HG03025 (cell line): Measurements from ENCODE around the gene NPR2.

Experiments
- ATAC-seq: cut with Tn5 transposase; IDR thresholded peaks from one replicate; pipeline ENCODE4 v1.9.1; 2021; ENCODE audit warnings: mild to moderate bottlenecking, moderate library complexity; ENCODE audit not compliant: unreplicated experiment, low FRiP score

Gene NPR2

DNA sequence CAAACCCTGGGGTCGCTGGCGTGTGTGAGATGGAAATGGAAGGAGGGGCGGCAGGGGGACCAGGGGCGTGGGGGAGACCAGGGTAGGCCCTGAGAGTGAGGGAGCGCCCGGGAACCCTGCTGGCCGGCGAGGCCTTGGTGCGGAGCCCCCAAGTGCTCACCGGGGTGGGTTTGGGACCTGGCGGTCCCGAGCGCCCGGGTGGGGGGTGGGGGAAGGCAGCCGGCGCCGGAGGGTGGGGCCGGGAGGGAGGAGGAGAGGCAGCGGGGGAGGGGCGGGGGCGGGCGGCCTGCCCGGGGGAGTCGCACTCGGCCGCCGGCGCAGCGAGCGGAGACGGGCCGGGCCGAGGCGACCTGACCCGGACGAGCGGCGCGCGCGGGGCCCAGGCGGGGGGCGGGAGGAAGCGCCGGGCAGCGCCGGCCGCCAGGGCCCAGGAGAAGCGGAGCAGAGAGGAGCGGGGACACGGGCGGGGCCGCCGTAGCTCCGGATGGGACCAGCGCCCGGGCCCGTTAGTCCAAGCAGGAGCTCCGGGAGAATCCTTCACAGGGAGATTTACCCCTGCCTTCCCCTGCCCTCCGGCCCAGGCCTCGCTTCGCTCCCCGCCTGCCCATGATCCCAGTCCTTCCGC is at the start of gene NPR2:
Gene NPR2 (plus strand): TSS at position 295 of the 625 bp plus-strand sequence. CDS start 818 bp downstream, outside the sequence.
- no peak for ATAC-seq

- ATAC-seq = no peak
These were observed 49.7 kb upstream of the NPR2 start for GRCh38 chr9:35741740-35742139.

DNA sequence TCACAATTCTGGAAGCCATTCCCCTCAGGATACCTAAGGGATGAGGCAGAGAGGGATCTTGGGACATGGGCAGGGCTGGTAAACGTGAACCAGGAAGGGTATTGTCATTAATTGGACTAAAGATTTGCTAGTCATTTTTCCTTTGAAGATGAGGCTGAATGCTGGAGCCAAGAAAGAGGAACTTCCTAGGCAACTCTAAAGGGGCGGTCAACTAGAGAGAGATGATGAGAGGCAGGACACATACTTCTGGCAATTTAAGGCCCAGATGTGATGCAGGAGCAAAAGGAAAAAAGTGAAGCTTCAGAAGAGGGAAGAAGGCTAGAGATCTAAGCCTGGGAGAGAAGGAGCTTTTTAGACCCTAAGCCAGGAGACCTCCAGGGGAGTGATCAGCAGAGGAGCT is 47.9 kb upstream of the NPR2 start:
- ATAC-seq = no peak

DNA sequence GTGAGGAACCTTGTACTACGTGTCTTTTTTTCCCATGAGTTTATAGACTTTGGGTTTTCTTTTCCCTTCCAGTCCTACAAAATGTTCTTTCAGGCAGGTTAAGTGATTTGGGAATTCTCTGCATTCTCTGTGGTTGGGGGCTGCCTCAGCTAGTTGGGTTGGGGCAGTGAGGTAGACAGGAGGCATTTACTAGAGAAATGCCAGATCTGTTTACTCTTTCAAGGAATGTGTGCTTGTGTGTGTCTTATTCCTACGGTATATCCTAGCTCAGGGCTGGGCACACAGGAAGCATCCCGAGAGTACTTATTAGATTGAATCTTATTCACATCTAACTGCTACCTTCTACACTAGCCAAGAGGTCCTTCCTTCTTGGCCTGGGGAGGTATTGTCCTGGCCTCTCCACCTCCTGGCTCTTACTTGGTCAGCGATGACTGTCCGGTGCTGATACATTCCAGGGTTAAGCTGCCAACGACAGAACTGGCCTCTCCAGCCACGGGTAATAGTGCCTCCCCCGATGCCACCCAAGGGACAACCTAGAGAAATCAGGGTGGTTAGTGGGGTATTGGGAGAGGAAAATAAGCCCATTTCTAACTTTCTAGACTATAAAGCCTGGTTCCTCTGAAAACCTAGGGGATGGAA is 47.4 kb upstream of the NPR2 start:
- no peak for ATAC-seq

GRCh38 chr9:35745569-35745968 is 45.8 kb upstream of the NPR2 start:
- no peak for ATAC-seq

- ATAC-seq = no peak
These were observed 44.8 kb upstream of the NPR2 start for GRCh38 chr9:35746583-35746982.

GRCh38 chr9:35748242-35748857 is 43.0 kb upstream of the NPR2 start:
- ATAC-seq = no peak

DNA sequence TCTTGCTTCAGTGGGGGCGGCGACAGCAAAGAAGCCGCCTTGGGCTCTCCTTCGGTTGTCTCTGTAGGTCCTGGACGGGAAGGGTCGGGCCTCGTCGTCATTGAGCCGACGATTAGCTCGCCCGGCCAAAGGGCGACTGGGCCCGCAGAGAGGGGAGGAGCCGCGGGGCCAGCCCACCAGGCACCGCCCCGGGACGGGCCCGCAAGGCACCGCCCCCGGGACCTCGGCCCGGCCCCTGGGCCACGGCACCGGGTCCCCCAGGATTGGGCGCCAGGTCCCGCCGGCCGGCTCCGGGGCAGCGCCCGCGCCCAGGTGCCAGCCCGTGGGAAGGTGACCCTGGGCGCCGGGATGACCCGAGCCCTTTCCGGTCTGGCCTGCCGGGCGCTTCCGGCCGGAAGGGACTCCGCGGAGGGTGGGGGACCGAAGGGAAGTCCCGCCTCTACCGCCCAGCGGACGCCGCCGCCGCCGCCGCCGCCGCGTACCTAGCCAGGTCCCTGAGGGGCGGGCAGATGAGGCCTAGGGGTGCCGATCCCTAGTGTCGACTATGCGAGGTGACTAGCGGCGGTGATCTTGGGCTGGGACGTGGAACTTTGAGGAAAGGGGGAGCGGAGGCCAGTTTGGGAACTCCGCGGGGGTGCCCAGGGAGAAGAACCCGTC is 42.4 kb upstream of the NPR2 start, which contains the start of the genes GBA2 and RGP1:
Gene GBA2 (minus strand): TSS at position 371 of the 657 bp plus-strand sequence. CDS start 524 bp downstream, outside the sequence.
Gene RGP1 (plus strand): TSS at position 430 of the 657 bp plus-strand sequence. CDS start 469 bp downstream, outside the sequence.
- peak; percentile 63 for ATAC-seq

DNA sequence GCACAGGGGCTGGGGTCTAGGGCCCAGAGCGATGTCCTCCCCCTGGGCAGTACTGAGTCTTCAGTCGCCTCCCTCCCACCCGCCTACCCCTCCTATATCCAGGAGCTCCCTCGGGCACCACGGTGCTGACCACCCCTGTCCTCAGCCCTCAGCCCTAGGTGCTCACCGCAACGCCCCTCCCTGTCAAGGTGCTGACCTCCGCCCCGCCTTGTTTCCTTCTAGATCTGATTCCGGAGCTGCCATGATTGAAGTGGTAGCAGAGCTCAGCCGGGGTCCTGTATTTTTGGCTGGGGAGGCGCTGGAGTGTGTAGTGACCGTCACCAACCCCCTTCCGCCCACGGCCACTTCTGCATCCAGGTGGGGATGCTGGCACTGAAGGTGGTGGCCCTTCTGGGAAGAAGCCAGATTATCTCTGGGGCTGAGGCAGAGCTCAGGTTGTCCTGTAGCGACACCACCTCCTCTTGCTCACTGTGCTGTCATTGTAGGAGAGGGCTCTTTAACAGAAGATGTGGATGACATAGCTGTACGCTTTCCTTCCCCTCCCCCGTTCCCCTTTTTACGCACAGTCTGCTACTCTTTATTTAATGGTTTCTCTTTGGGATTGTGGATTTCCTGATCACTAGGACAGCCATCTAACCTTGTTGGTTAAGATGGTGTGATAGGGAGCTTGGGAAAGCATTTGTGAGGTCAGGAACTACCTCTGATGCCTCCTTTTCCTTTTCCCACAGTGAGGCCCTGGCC is 41.7 kb upstream of the NPR2 start:
- ATAC-seq = no peak

- ATAC-seq = no peak
These were observed 41.2 kb upstream of the NPR2 start for GRCh38 chr9:35750256-35750531.

DNA sequence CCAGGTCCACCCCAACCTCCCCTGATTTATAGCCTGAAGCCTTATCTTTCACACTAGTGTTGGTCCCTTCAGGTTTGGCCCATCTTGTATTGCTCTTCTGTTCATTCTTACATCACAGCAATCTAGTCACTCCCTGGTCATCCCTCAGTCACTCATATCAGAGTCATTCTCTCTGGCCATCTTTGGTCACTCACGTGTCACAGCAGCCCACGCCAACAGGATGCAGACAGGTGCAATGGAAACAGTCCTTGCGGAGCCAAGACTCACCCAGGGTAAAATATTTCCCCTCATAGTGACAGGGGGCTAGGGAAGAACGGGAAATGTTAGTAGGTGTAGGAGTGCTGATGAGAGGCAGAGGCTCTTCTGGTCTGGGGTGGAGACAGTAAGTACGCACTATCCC is 37.9 kb upstream of the NPR2 start:
- ATAC-seq = no peak

GRCh38 chr9:35754264-35754663 is 37.1 kb upstream of the NPR2 start, which contains the start of gene MSMP:
MSMP (minus strand) TSS chr9:35754276; CDS start chr9:35754129, 147 bp downstream.
- ATAC-seq = no peak

GRCh38 chr9:35755071-35755470 is 36.3 kb upstream of the NPR2 start:
- ATAC-seq = no peak

DNA sequence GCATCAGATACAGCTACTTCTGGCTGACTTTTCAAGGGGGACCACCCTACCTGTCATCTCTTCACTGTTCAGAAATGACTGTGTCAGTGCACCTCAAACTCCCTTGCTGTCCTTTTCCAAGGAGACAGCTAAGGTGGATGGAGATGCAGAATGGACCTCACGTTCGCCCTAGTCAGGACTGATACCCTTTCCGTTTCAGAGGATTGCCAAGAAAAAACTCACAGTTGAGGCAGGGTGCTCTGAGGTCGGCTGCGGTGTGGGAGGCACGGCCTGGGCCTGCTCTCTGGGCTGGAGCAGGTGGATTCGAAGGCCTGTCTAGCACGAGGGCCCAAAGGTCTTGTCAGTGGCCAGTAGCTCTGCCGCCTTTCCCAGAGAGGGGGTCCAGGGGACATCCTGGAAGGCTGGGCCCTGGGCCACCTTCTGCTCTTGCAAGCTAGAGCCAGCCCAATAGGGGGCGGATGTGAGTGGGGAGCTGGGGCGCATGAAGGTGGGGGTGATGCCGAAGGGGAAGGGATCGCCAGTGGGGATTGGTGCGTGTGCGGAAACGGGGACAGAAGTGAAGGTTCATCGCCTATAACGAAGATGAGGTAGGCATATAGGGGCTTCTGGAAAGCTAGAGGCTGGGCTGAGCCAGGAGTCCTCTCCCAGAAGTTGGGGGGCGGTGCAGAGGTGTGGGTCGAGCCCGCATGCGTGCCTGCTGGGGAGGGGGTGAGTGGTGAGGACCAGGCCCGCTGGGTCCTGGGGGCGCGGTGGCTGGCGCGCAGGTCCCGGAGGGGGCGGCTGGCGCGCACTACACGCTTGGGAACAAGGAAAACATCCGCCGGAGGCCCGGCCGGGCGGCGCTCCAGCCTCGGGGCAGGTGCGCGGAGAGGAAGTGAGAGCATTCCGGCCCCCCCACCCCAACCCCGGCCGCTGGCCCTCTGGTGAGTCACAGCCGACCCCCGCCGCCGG is 34.8 kb upstream of the NPR2 start:
- ATAC-seq = peak; percentile 44

- no peak for ATAC-seq
These were observed 34.0 kb upstream of the NPR2 start for GRCh38 chr9:35757226-35757891.

- no peak for ATAC-seq
These were observed 33.5 kb upstream of the NPR2 start for GRCh38 chr9:35757892-35758275.

DNA sequence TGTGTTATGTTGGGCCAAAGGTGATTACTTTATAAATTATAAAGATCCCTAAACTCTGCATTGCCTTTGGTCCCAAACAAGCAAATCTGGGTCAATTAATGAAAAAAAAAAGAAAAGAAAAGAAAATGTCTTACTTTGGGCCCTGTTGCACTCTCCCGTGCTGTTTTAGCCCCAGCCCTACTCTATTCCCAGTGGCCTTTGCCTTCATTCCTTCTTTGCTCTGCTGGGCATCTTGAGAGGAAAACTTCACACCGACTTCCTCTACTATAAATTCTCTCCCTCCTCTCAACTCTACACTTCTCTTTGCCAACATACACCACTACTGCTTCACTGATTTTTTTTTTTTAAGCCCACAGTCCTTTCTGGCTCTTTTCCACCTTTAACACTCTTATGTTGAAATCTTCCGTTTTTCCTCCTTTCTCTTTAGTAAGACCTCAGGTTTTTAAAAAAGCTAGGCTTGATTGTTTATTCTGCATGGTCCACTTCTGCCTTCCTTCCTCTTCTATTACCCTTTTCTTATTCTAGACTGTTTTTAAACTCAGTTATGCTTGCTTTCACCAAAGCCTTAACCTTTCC is 32.8 kb upstream of the NPR2 start:
- ATAC-seq = no peak

DNA sequence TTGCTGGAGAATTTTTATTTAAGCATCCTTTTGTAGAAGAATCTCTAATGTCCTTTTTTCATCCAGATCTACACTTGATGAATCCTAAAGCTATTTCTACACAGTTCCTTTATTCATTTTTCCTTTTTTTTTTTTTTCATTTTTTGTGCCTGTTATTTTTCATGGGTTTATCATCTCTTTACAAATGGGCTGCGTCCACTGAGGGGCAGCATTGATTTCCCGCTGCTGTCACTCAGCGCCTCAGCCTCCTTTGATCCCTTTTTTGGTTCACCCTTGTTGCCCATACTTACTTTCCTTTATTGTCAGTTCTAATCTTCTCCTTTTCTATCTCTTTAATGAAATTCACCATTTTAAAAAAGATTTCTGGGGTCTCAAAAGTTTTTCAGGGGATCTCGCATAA is 31.6 kb upstream of the NPR2 start:
- no peak for ATAC-seq

DNA sequence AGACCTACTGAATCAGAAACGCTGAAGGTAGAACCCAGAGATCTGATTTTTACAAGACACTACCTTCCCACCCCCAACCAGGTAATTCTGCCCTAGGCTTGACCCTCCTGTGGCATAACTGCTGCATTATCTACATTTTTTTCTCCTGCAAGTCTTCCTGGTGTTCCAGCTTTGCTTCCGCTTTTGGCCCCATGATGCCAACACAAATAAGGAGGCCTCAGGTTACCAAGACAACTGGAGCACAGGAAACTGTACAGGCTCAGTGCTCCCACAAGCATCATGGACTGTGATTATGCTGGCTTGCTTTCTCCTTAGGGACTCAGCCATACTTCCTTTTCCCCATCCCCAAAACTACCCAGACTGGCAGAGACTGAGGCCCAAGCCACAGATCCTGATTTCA is 30.7 kb upstream of the NPR2 start:
- no peak for ATAC-seq
